NT2/D1 (cell line): ENCODE data around the gene PIGS.

Experiments used
- DNase-seq: peaks from one replicate; pipeline ENCODE4 v3.0.0-alpha.2; 2011; ENCODE audit warnings: low read depth, low spot score
- H3K27me3 ChIP-seq: 2 replicates; pipeline ENCODE4 v1.6.0; 2011; ENCODE audit warnings: mild to moderate bottlenecking; ENCODE audit not compliant: insufficient read length, insufficient read depth
- H3K36me3 ChIP-seq: 2 replicates; pipeline ENCODE4 v1.6.1; 2011; ENCODE audit warnings: mild to moderate bottlenecking, low read length, mixed read lengths; ENCODE audit not compliant: insufficient read depth, insufficient read length
- H3K4me1 ChIP-seq: 2 replicates; pipeline ENCODE4 v1.5.1; 2011; ENCODE audit not compliant: insufficient read depth, insufficient read length
- H3K4me3 ChIP-seq: 2 replicates; pipeline ENCODE4 v1.5.1; 2011; ENCODE audit warnings: low read depth; ENCODE audit not compliant: insufficient read length
- H3K9ac ChIP-seq: 2 replicates; pipeline ENCODE4 v1.6.0; 2011; ENCODE audit warnings: low read depth; ENCODE audit not compliant: insufficient read length
- H3K9me3 ChIP-seq: 2 replicates; pipeline ENCODE4 v1.5.1; 2011; ENCODE audit warnings: mild to moderate bottlenecking, low read length; ENCODE audit not compliant: insufficient read depth
- SUZ12 ChIP-seq: IDR thresholded peaks from 2 replicates; pipeline ENCODE4 v1.6.1; 2011; ENCODE audit not compliant: insufficient read length, insufficient read depth; ENCODE audit errors: extremely low read depth
- YY1 ChIP-seq: IDR thresholded peaks from 2 replicates; pipeline ENCODE4 v1.6.1; 2011; ENCODE audit not compliant: insufficient read length, insufficient read depth
- ZNF274 ChIP-seq: IDR thresholded peaks from 2 replicates; pipeline ENCODE4 v1.6.1; 2011; ENCODE audit warnings: mild to moderate bottlenecking, low read depth, low read length

Gene PIGS

DNA sequence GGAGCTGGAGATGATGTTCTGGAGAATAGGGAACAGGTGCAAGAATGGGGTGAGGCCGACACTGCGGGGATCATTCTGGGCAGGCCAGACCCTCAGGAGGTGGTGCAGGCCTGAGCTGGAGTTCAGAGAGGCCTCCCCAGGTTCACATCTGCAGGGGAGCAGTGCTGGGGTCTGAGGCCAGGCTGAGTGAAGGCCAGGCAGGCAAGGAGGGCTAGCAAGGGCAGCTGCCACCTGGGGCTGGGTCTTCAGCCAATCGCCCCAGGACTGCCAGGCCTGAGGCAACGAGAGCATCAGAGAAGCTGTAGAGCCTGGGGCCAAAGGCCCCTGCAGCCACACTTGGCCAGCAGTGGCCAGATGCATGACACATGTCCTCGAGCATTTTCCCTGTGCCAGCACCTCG is 50.6 kb downstream of the PIGS start:
- no peak for TF ChIP-seq YY1
- no peak for TF ChIP-seq SUZ12
- no peak for TF ChIP-seq ZNF274
- DNase-seq = no peak
- H3K9me3 ChIP-seq = no peaks in the 10 kb centered on the region
- H3K27me3 ChIP-seq = no peaks in the 10 kb centered on the region
- no peak overlapping the region for H3K9ac ChIP-seq
- no peaks in the 10 kb centered on the region for H3K36me3 ChIP-seq
- H3K4me1 ChIP-seq = peaks cover 16% of the 10 kb centered on the region
- no peak overlapping the region for H3K4me3 ChIP-seq

DNA sequence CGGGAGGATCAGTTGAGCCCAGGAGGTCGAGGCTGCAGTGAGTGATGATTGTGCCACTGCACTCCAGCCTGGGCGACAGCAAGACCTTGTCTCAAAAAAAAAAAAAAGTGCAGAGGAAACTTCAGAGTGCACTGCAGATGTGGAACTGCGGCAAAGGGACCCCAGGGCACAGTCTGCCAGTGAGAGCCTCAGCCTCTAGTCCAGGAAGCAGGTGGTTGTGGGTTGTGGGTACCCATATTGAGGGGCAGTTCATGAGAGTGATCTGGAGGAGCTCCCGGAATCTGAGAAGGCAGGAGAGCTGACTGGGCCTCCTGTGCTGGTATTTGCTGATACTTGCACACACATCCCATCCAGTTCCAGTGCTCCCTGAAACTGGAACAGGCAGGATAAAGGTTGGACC is 52.1 kb downstream of the PIGS start:
- H3K4me1 ChIP-seq = peaks cover 10% of the 10 kb centered on the region

DNA sequence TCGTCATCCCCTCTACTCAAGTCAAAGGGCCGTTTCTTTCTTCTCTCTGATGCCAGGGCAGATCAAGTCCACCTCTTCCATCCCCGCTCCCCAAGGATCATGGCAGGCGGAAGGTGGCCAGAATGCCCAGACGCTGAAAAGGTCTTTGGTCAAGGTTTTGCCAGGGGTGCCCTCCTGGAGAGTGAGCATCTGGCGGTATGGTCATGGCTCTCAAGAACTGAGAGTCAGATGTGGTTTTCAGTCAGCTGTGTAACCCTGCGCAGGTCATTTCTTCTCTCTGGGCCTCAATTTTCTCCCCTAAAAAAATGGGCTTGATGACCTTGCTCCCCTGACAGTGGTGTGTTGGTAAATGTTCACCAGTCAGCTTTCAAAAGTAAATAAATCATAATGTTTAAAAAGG is 52.7 kb downstream of the PIGS start:
- no peaks in the 10 kb centered on the region for H3K27me3 ChIP-seq
- H3K9me3 ChIP-seq = no peaks in the 10 kb centered on the region
- H3K4me1 ChIP-seq = peaks cover 8% of the 10 kb centered on the region
- TF ChIP-seq SUZ12 (no peak), ZNF274 (no peak), YY1 (no peak)
- no peak overlapping the region for H3K9ac ChIP-seq
- DNase-seq = no peak
- no peak overlapping the region for H3K4me3 ChIP-seq
- H3K36me3 ChIP-seq = no peaks in the 10 kb centered on the region

More for the DNA sequence above, 52.1 kb downstream of the PIGS start:
- Histone ChIP-seq H3K9ac (no peak overlapping the region), H3K9me3 (no peaks in the 10 kb centered on the region), H3K27me3 (no peaks in the 10 kb centered on the region), H3K36me3 (no peaks in the 10 kb centered on the region), H3K4me3 (no peak overlapping the region)
- TF ChIP-seq SUZ12 (no peak), YY1 (no peak), ZNF274 (no peak)
- DNase-seq = no peak

DNA sequence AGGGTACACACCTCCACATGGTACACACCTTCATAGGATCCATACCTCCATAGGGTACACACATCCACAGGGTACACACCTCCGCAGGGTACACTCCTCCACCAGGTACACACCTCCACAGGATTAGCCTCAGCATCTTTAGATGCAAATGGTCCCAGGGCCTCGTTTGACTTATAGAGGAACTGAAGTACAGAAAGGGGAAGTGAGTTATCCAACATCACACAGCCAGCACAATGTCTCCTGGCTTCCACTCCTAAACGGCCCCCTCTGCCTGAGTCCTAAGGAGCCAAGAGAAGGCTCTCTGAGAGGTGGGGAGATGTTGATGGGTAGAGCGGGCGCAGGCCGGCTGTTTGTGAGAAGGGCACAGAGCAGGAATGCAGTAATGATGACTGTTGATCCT is 53.2 kb downstream of the PIGS start:
- Histone ChIP-seq H3K4me3 (no peak overlapping the region), H3K4me1 (peaks cover 8% of the 10 kb centered on the region), H3K9me3 (no peaks in the 10 kb centered on the region), H3K36me3 (no peaks in the 10 kb centered on the region), H3K9ac (no peak overlapping the region), H3K27me3 (no peaks in the 10 kb centered on the region)
- TF ChIP-seq SUZ12 = no peak
- no peak for TF ChIP-seq YY1
- no peak for TF ChIP-seq ZNF274
- DNase-seq = no peak

DNA sequence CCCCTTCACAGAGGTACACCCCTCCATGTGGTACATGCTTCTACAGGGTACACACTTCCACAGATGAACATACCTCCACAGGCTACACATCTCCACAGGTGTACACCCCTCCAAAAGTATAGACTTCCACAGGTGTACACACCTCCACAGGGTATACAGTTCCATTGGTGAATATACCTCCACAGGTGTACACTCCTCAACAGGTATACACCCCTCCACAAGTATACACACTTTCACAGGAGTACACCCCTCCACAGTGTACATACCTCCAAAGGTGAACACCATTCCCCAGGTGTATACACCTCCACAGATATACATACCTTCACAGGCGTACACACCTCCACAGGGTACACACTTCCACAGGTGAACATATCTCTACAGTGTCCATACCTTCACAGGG is 55.8 kb downstream of the PIGS start:
- no peak overlapping the region for H3K9ac ChIP-seq
- no peaks in the 10 kb centered on the region for H3K36me3 ChIP-seq
- no peak overlapping the region for H3K4me3 ChIP-seq
- peaks cover 2% of the 10 kb centered on the region for H3K4me1 ChIP-seq
- no peaks in the 10 kb centered on the region for H3K9me3 ChIP-seq
- H3K27me3 ChIP-seq = no peaks in the 10 kb centered on the region
- DNase-seq = no peak
- TF ChIP-seq ZNF274 = no peak

DNA sequence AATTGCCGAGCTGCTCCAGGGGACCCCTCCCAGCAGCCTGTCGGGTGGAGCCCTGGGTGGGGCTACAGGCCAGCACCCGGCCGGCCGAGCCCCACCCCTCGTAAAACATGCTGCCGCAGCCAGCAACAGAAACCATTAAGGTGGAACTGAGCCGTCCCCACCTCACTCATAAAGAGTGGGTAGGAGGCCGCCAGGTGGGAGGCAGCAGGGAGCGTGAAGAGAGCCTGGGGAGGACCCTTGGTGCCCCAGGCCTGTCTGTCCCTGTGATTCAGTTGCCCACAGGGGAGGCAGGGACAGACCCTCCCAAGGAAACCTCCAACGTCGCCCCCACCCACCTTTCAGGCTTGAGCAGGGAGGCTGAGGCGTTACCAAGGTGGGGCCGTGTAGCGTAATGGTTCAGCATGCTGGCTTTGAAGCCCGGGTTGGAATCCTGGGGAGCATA is 56.7 kb downstream of the PIGS start:
- no peak for DNase-seq
- no peak overlapping the region for H3K4me3 ChIP-seq
- TF ChIP-seq SUZ12 = no peak
- no peak for TF ChIP-seq YY1
- H3K36me3 ChIP-seq = no peaks in the 10 kb centered on the region
- peaks cover 5% of the 10 kb centered on the region for H3K4me1 ChIP-seq
- no peak overlapping the region for H3K9ac ChIP-seq
- H3K27me3 ChIP-seq = no peaks in the 10 kb centered on the region
- no peaks in the 10 kb centered on the region for H3K9me3 ChIP-seq

DNA sequence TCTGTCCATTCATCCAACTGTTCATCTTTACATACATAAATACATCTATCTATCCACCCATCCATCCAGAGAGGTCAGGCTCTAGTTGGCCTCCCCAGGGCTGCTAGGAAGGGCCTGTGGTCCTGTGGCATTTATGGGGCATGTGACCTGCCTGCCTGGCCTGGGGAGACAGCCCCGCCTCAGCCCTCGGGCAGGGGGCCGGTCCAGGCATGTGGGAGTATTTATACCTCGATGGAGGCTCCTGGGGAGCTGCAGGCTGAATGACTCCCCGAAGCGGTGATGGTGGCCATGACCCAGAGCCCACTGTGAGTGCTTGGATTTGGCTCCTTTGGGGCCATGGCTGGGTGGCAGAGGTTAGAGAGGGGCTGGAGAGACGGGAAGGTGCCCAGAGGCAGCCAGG is 57.8 kb downstream of the PIGS start:
- DNase-seq = no peak
- no peak for TF ChIP-seq YY1
- TF ChIP-seq SUZ12 = no peak
- TF ChIP-seq ZNF274 = no peak

DNA sequence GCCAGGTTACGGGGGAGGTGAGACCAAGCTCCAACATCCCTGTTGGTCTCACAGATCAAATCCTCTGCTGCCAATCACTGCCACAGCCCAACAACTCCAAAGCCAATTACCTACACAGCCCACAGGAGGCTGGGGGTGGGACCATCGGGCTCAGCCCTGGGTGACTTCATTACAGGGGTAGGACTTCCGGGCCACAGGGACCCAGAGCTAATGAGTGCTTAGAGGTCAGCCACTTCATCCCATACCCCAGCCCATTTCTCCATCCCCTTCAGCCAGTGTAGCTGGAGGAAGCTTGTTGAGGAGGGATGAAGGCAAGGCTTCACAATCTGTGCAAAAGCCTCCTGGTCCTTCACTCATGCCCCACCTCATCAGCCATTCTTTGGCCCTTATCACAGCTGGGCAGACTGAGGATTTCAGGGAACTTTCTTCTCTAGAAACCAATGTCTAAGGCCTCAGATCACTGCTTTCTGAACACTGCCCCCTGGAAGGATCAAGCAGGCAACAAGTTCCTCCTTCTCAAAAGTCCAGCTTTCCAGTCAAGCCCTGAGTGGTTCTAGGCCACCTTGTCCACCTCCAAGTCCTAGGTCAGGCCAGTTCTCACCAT is 59.4 kb downstream of the PIGS start:
- TF ChIP-seq ZNF274 (no peak), YY1 (no peak), SUZ12 (no peak)
- no peaks in the 10 kb centered on the region for H3K27me3 ChIP-seq
- H3K36me3 ChIP-seq = no peaks in the 10 kb centered on the region
- DNase-seq = no peak
- H3K9ac ChIP-seq = no peak overlapping the region
- H3K4me3 ChIP-seq = no peak overlapping the region
- peaks cover 11% of the 10 kb centered on the region for H3K4me1 ChIP-seq
- no peaks in the 10 kb centered on the region for H3K9me3 ChIP-seq

More for the DNA sequence above, 57.8 kb downstream of the PIGS start:
- no peak overlapping the region for H3K9ac ChIP-seq
- no peaks in the 10 kb centered on the region for H3K36me3 ChIP-seq
- H3K9me3 ChIP-seq = no peaks in the 10 kb centered on the region
- H3K4me1 ChIP-seq = peaks cover 7% of the 10 kb centered on the region
- H3K27me3 ChIP-seq = no peaks in the 10 kb centered on the region
- H3K4me3 ChIP-seq = no peak overlapping the region
